HUES48 (cell line): ENCODE measurements around the gene POLL.

Source experiments
- H3K27ac ChIP-seq: one replicate; pipeline ENCODE4 v1.7.0; 2013; ENCODE audit warnings: low read depth, low read length, inconsistent platforms
- H3K27me3 ChIP-seq: 2 replicates; pipeline ENCODE4 v1.6.1; 2013; ENCODE audit warnings: mild to moderate bottlenecking, low read length; ENCODE audit not compliant: control insufficient read depth, insufficient read depth
- H3K36me3 ChIP-seq: 2 replicates; pipeline ENCODE4 v1.6.1; 2013; ENCODE audit warnings: low read length; ENCODE audit not compliant: control insufficient read depth, insufficient read depth
- H3K4me1 ChIP-seq: 2 replicates; pipeline ENCODE4 v1.6.1; 2013; ENCODE audit warnings: mild to moderate bottlenecking, low read length; ENCODE audit not compliant: control insufficient read depth, insufficient read depth
- H3K4me3 ChIP-seq: 2 replicates; pipeline ENCODE4 v1.5.1; 2013; ENCODE audit warnings: mild to moderate bottlenecking, low read depth, low read length
- H3K9ac ChIP-seq: 2 replicates; pipeline ENCODE4 v1.6.1; 2013; ENCODE audit warnings: mild to moderate bottlenecking, low read depth, low read length, moderate library complexity
- H3K9me3 ChIP-seq: 2 replicates; pipeline ENCODE4 v1.6.1; 2013; ENCODE audit warnings: low read length; ENCODE audit not compliant: control insufficient read depth, insufficient read depth

Gene POLL

GRCh38 chr10:101564490-101564991, 23.5 kb downstream of the POLL start:
- H3K9me3 ChIP-seq = no peaks in the 10 kb centered on the region
- H3K4me3 ChIP-seq = no peak overlapping the region
- peaks cover 40% of the 10 kb centered on the region for H3K27me3 ChIP-seq
- no peaks in the 10 kb centered on the region for H3K36me3 ChIP-seq
- no peak overlapping the region for H3K9ac ChIP-seq
- peaks cover 3% of the 10 kb centered on the region; the same call in 1 of the 2 replicates for H3K4me1 ChIP-seq
- no peak overlapping the region for H3K27ac ChIP-seq

DNA sequence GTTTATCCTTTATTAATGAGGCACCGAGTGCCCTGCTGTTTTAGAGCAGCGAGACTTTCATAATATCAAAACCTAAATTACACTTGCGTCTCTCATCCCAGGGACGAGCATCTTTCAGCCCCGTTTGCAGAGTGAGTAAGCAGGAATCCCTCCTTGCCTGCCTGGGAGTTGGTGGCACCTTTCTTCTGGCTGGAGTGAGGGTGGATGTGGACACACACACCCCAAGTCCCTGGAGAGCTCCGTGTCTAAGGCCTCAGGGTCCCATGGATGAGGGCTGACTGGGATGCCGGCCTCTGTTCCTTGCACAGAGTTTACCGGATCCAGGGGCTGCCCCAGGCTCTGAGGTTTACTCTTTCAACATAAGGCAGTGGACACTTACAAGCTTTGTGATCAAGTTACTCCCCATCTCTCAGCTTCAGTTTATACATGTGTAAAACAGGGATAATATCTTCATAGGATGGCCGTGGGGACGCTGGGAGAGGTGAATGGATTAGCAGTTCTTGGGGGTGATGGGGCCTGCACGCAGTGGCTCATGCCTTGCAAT, 24.5 kb downstream of the POLL start:
- no peaks in the 10 kb centered on the region for H3K36me3 ChIP-seq
- H3K9ac ChIP-seq = no peak overlapping the region
- H3K27ac ChIP-seq = no peak overlapping the region
- H3K9me3 ChIP-seq = no peaks in the 10 kb centered on the region
- peaks cover 3% of the 10 kb centered on the region; the same call in 1 of the 2 replicates for H3K4me1 ChIP-seq
- H3K4me3 ChIP-seq = no peak overlapping the region
- peaks cover 31% of the 10 kb centered on the region for H3K27me3 ChIP-seq

GRCh38 chr10:101563007-101563406, 25.1 kb downstream of the POLL start:
- Histone ChIP-seq H3K27ac (no peak overlapping the region), H3K9me3 (no peaks in the 10 kb centered on the region), H3K9ac (no peak overlapping the region), H3K4me1 (peaks cover 3% of the 10 kb centered on the region; the same call in 1 of the 2 replicates), H3K4me3 (no peak overlapping the region), H3K36me3 (no peaks in the 10 kb centered on the region), H3K27me3 (peaks cover 25% of the 10 kb centered on the region)

DNA sequence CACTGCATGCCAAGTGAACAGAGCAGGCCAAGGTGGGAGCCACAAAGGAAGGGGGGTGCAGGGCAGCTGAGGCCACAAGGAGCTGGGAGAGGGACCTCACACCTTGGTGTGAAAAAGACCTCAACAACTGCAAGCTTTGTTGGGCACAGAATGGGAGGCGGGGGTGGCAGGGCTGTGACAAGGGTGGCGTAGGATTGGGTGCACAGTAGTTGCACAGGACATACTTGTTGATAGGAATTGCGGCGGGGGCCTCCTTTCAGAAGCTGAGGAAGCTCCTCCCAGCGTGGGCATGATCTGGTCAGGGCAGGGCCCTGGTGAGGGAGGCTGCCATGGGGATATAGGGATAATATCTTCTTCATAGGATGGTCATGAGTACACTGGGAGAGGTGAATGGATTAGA, 25.8 kb downstream of the POLL start:
- Histone ChIP-seq H3K4me1 (peaks cover 3% of the 10 kb centered on the region; the same call in 1 of the 2 replicates), H3K27me3 (peaks cover 17% of the 10 kb centered on the region), H3K9ac (no peak overlapping the region), H3K9me3 (no peaks in the 10 kb centered on the region), H3K36me3 (no peaks in the 10 kb centered on the region), H3K4me3 (no peak overlapping the region), H3K27ac (no peak overlapping the region)

DNA sequence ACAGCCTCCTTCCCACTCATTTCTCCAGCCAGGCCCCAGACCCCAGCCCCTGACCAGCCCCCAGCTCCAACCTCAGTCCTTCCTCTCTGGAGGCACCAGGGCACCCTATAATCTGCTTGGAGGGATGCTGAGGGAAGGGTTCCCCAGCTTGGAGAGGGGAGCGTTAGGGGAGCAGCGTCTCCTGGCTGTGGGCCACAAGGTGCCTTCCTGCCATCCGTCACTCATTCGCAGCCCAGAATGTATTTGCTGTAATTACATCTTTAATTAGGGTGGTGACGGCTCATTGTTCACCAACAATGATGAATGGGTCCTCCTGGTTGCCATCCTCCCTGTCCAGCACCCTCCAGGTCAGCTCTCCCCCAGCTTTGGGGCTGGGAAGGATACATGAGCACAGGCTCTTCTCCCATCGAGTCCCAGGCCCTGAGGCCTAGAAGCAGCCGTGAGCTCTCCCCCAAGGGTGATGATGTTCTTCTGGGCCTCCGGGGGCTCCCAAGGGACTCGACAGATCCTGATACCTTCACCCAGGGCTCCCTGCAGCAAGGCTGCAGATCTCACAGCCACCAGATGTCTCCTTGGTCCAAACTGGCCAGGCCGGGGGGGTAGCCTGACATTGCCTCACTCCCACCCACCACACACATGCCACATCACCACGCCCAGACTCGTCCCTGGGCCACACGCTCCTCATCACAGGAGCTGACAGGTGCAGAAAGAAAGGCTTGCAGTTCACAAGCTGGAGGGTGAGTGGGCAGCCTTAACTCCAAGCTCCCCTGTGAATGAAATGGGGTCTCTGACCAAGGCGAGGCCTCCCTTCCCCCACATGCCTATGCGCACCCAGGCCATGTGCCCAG, 26.8 kb downstream of the POLL start:
- Histone ChIP-seq H3K36me3 (no peaks in the 10 kb centered on the region), H3K27ac (no peak overlapping the region), H3K4me1 (peaks cover 3% of the 10 kb centered on the region; the same call in 1 of the 2 replicates), H3K27me3 (peaks cover 8% of the 10 kb centered on the region), H3K9ac (no peak overlapping the region), H3K9me3 (no peaks in the 10 kb centered on the region), H3K4me3 (no peak overlapping the region)

- H3K4me1 ChIP-seq = no peaks in the 10 kb centered on the region; the same call in 1 of the 2 replicates
- H3K9ac ChIP-seq = no peak overlapping the region
Observed at GRCh38 chr10:101560298-101561067, 27.6 kb downstream of the POLL start.

DNA sequence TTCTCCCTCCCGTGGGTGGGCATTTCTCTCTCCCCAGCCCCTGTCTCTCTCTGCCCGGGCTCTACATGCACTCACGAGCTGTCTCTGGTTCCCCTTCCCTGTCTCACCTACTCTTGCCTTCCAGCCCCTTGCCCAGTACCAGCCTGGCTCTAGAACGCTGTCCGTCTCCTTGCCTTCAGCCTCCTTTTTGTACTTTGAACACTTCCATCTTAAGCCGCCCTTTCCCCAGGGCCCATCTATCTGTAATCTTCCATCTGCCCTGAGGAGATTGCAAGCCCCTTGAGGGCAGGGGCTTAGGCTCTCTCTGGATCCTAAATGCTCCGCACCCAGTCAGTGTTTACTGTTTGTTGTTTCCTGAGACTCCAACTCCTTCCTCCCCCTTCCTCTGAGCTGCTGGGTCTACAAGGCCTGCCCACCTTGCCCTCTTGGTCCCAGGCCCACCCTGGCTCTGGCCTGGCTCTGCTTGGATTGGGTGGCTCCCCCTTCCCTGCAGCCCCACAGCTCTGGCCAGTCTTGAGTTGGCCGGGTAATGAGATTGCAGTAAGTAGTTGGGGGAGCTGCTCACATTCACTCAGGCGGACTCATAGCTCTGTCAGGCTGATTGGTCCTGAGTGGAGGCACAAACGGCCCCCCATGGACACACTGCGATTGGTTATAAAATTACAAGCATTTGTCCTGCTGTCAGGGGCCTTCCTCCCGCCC, 28.3 kb downstream of the POLL start:
- H3K36me3 ChIP-seq = no peaks in the 10 kb centered on the region
- H3K4me1 ChIP-seq = no peaks in the 10 kb centered on the region; the same call in 1 of the 2 replicates
- H3K27me3 ChIP-seq = no peaks in the 10 kb centered on the region
- H3K9ac ChIP-seq = no peak overlapping the region
- no peak overlapping the region for H3K4me3 ChIP-seq
- H3K27ac ChIP-seq = no peak overlapping the region
- H3K9me3 ChIP-seq = no peaks in the 10 kb centered on the region

More at GRCh38 chr10:101560298-101561067, 27.6 kb downstream of the POLL start:
- H3K27me3 ChIP-seq = peaks cover 3% of the 10 kb centered on the region; the same call in 1 of the 2 replicates
- no peaks in the 10 kb centered on the region for H3K36me3 ChIP-seq
- no peaks in the 10 kb centered on the region for H3K9me3 ChIP-seq
- no peak overlapping the region for H3K4me3 ChIP-seq
- H3K27ac ChIP-seq = no peak overlapping the region

DNA sequence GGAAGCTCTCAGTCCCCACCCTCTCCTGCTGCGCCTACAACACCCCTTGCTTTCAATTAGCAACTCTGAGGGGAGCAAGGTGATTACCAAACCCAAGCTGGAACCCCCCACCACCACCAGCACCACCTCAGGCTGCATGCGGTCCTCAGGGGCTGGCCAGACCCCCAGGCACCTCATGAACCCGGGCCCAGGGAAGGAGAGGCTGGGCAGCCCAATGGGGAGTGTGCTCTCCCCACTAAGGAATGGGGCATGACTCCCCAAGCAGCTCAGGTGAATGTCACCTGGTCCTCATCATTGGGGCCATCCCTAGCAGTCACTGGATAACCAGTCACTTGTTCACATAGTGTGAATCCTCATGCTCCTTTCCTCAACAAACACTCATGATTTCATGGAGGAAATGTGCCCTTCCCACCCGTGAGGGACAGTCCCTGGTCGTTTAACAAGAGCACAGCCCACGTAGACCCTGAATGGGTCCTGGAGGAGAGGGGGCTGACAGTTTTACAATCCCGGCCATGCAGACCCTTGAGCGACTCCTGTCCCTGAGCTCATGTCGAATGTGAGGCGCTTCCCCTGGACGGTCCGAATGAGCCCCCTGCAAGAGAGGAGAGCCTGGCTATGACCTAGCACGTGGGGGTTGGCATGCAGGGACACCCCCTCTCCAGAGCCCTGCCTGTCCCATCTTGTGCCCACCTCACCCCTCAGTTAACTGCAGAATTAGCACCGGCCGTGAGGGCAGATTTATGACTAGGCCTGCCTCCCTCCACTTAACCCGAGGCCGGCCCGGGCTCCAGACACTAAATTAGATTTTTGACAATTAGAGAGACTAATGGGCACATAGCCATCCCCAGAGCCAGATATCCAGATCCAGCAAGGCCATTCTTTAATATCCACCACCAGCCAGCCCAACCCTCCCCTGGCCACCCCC, 29.1 kb downstream of the POLL start:
- Histone ChIP-seq H3K36me3 (no peaks in the 10 kb centered on the region), H3K4me1 (no peaks in the 10 kb centered on the region; the same call in 1 of the 2 replicates), H3K27me3 (no peaks in the 10 kb centered on the region), H3K9me3 (no peaks in the 10 kb centered on the region), H3K4me3 (no peak overlapping the region), H3K9ac (no peak overlapping the region), H3K27ac (no peak overlapping the region)

DNA sequence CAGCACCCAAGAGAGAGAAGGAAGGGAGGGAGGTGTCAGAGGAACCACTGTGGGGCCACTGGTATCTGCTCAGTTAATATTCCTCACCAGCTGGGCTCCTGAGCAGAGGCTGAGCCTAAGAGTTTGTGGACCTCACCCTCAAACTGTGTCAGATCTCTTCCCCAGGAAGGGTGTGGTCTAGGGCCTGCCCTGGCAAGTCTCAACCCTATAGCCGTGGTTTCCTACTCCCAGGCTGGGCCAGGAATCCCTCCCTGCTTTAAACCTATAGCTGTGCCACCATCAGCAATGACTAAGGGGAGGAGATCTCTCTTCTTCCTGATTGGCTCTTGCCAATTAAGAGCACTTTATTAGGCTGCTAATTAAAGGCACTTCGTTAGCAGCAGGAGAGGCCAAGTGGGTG, 29.9 kb downstream of the POLL start:
- no peaks in the 10 kb centered on the region; the same call in 1 of the 2 replicates for H3K4me1 ChIP-seq
- no peak overlapping the region for H3K4me3 ChIP-seq
- no peak overlapping the region for H3K9ac ChIP-seq
- no peaks in the 10 kb centered on the region for H3K36me3 ChIP-seq
- H3K27me3 ChIP-seq = no peaks in the 10 kb centered on the region
- no peak overlapping the region for H3K27ac ChIP-seq
- H3K9me3 ChIP-seq = no peaks in the 10 kb centered on the region
